SJSA1 (cell line): ENCODE measurements around the gene STRC. TPM values are rescaled to one million over a fixed set of nuclear protein-coding genes. Genes with fewer than 3 reads are reported as not detected.
A peak's percentile ranks its signal among the peaks of the same experiment; 100 is the strongest.
"Not testable (repeated sequence)": the region's sequence is repeated elsewhere in the genome, so short reads cannot be mapped to it uniquely, and the experiment has no call there.

Source experiments
- DNase-seq, 2 experiments: peaks; one replicate each; pipeline ENCODE4 v3.0.0-alpha.2; 2015 to 2020; ENCODE audit warnings: low spot score in 2 of 2, low read depth in 1 of 2
- H3K27ac ChIP-seq: fragments of 250-450 bp; sonication (Bioruptor Pico); 2 replicates; pipeline ENCODE4 v1.5.1; 2020; ENCODE audit warnings: mild to moderate bottlenecking, moderate library complexity
- H3K27me3 ChIP-seq: fragments of 250-450 bp; sonication (Bioruptor Pico); replicated peaks from 2 replicates; pipeline ENCODE4 v1.5.1; 2020; ENCODE audit warnings: mild to moderate bottlenecking, moderate library complexity
- H3K36me3 ChIP-seq: fragments of 250-450 bp; sonication (Bioruptor Pico); 2 replicates; pipeline ENCODE4 v1.5.1; 2020; ENCODE audit warnings: mild to moderate bottlenecking
- H3K4me1 ChIP-seq: fragments of 250-450 bp; sonication (Bioruptor Pico); replicated peaks from 2 replicates; pipeline ENCODE4 v1.6.1; 2021; ENCODE audit warnings: mild to moderate bottlenecking
- H3K4me3 ChIP-seq: fragments of 250-450 bp; sonication (Bioruptor Pico); 2 replicates; pipeline ENCODE4 v1.5.1; 2020; ENCODE audit warnings: mild to moderate bottlenecking
- H3K9me3 ChIP-seq: fragments of 250-450 bp; sonication (Bioruptor Pico); replicated peaks from 2 replicates; pipeline ENCODE4 v1.5.1; 2020; ENCODE audit warnings: mild to moderate bottlenecking
- total RNA-seq: library from RNA; depleted of rRNA; stranded (reverse); fragments of >200 nt; shearing (Covaris generic); gene quantifications from 2 replicates; pipeline ENCODE4 v1.2.3, GENCODE V29; 2014

The STRC gene
- total RNA-seq, 1 experiment from 2014 or later: not detected

DNA sequence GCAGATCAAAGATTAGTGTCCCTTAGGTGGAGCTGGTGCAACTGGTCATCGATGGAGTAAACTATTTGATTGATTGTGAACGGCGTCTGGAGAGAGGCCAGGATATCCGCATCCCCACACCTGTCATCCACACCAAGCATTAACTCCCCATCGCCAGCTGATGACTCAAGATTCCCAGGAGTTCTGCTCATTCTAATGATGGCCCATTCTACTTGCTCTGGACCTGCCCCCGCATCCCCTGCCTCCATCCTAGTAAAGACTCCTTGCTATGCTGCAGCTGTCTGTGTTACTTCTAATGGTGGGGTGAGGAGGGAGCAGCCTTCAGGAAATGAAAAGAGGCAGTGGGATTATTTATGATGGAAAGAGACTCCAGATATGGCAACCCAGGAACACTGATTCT lies 19.5 kb downstream of the STRC start:
- not testable (repeated sequence) for H3K9me3 ChIP-seq, DNase-seq, H3K4me3 ChIP-seq, H3K36me3 ChIP-seq, H3K27ac ChIP-seq, H3K27me3 ChIP-seq, H3K4me1 ChIP-seq

GRCh38 chr15:43593328-43594190 lies 25.0 kb downstream of the STRC start, which contains the start of gene CKMT1B:
TSS of gene CKMT1B (plus strand) at chr15:43594027. CDS start at chr15:43594219, 192 bp downstream.
- not testable (repeated sequence) for H3K36me3 ChIP-seq, H3K27ac ChIP-seq, DNase-seq, H3K27me3 ChIP-seq, H3K9me3 ChIP-seq, H3K4me3 ChIP-seq, H3K4me1 ChIP-seq

DNA sequence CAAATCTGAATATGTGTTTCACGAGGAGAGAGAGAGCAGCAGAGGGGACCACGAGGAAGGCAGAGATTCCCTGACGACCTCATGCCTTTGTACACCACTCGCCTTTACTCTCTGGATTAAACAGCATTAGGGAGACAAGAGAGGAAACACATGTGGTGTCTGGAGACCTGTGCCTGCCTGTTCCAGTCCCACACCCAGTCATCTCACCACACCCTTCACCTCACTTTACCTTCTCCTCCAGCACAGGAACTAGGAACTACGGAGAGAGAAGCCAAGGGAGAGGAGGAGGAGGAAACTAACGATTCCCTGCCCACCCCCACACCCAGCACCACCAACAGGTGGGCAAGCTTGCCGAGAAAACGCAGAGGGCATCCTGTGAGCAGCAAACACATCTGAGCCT lies 25.8 kb downstream of the STRC start:
- not testable (repeated sequence) for H3K27ac ChIP-seq, DNase-seq, H3K4me1 ChIP-seq, H3K4me3 ChIP-seq, H3K27me3 ChIP-seq, H3K36me3 ChIP-seq, H3K9me3 ChIP-seq

GRCh38 chr15:43589778-43590466 lies 28.7 kb downstream of the STRC start, which contains the start of gene PPIP5K1:
TSS of gene PPIP5K1 (minus strand) at chr15:43590208. CDS start at chr15:43584504, 5,704 bp downstream.
- not testable (repeated sequence) for H3K4me1 ChIP-seq, H3K9me3 ChIP-seq, H3K27me3 ChIP-seq, H3K36me3 ChIP-seq, H3K27ac ChIP-seq, H3K4me3 ChIP-seq, DNase-seq

DNA sequence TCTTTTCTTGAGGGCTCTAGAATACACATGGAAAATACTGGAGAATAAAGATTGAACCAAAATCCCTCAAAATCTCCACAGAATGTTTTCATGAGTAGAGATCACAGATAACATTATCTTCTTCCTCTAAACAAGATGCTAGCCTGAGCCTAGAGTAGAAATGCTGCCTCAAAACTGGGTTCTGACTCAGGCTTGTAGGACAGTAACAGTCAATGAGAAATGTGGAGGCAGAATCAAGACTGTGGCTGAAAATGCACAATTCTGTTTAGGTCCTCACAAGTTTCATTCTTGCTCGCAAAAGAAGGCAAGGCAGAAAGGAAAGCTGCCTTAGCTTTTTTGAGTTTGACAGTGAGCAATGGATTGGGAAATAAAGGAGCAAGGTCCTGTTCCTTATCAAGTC lies 44.0 kb downstream of the STRC start:
- H3K27ac ChIP-seq, H3K4me3 ChIP-seq, H3K27me3 ChIP-seq, H3K9me3 ChIP-seq, DNase-seq, H3K4me1 ChIP-seq, H3K36me3 ChIP-seq: not testable (repeated sequence)

- DNase-seq, H3K4me3 ChIP-seq, H3K9me3 ChIP-seq, H3K27me3 ChIP-seq, H3K4me1 ChIP-seq, H3K36me3 ChIP-seq, H3K27ac ChIP-seq: not testable (repeated sequence)
Measured at GRCh38 chr15:43566615-43567014, 52.0 kb downstream of the STRC start.

GRCh38 chr15:43563793-43564192 lies 54.8 kb downstream of the STRC start:
- not testable (repeated sequence) for H3K9me3 ChIP-seq, H3K4me3 ChIP-seq, H3K36me3 ChIP-seq, H3K27me3 ChIP-seq, H3K27ac ChIP-seq, H3K4me1 ChIP-seq, DNase-seq

DNA sequence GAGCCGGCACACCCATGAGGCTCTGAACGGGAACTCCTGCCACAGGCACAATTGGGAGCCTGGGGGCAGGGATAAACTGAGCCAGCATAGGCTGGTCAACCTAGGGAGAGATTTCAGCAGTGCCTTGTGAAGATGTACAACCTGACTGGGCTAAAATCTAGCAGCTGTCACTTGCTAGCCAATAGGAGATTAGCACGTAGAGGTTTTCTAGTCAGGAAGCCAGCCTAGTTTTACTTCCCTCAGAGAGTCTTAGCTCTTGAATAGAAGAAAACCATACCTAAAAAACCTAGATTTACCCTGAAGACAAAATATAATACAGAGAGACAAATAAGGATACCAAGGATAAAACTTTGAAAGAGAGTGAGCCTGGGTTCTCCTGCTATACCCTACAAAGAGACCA lies 55.8 kb downstream of the STRC start:
- DNase-seq, H3K4me1 ChIP-seq, H3K9me3 ChIP-seq, H3K27me3 ChIP-seq, H3K4me3 ChIP-seq, H3K36me3 ChIP-seq, H3K27ac ChIP-seq: not testable (repeated sequence)

DNA sequence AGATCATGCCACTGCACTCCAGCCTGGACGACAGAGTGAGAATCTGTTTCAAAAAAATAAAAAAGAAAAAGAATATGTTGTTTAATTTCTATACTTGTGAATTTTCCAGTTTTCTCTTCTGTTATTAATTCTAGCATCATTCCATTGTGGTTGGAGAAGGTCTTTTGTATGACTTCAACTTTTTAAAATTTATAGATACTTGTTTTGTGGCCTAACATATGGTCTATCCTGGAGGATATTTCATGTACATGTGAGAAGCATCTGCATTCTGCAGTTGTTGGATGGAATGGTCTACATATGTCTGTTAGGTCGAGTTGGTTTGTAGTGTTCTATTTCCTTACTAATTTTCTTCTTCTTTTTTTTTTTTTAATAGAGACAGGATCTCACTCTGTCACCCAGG lies 65.6 kb downstream of the STRC start:
- peaks cover 3% of the 10 kb centered on the region for H3K36me3 ChIP-seq
- H3K9me3 ChIP-seq: no peaks in the 10 kb centered on the region
- no peak overlapping the region for H3K4me3 ChIP-seq
- DNase-seq: no peak
- no peak overlapping the region for H3K27ac ChIP-seq
- H3K27me3 ChIP-seq: no peaks in the 10 kb centered on the region
- H3K4me1 ChIP-seq: peaks cover 10% of the 10 kb centered on the region

GRCh38 chr15:43552256-43552655 lies 66.3 kb downstream of the STRC start:
- Histone ChIP-seq H3K27ac (no peak overlapping the region), H3K27me3 (no peaks in the 10 kb centered on the region), H3K36me3 (peaks cover 9% of the 10 kb centered on the region), H3K4me1 (peaks cover 10% of the 10 kb centered on the region), H3K9me3 (0 out of 2 replicates have a peak, but pooled peaks cover 4% of the 10 kb centered on the region), H3K4me3 (no peak overlapping the region)
- DNase-seq: no peak

DNA sequence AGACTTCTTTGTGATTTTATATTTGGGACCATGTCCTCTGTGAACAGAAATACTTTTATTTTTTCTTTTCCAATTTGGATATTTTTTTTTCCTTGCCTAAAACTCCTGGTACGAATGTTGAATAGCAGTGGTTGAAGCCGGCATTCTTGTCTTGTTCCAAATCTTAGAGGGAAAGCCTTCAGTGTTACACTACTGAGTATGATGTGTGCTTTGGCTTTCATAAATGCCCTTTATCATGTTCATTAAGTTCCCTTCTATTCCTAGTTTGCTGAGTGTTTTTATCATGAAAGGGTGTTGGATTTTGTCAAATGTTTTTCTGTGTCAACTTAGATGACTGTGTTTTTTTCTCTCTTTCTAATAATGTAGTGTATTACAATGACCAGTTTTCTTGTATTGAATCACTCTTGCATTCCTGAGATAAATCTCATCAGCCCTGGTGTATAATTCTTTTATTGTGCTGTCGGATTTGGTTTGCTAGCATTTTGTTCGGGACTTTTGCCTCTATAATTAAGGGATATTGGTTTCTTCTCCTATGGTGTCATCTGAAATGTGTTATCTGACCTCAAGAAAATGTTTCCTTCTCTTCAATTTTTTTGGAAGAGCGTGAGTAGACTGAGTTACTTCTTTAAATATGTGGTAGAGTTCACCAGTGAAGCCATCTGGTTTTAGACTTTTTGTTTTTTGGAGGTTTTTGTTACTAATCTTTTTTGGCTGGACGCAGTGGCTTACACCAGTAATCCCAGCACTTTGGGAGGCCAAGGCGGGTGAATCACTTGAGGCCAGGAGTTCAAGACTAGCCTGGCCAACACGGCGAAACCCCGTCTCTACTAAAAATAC lies 67.9 kb downstream of the STRC start:
- Histone ChIP-seq H3K4me1 (peaks cover 10% of the 10 kb centered on the region), H3K4me3 (no peak overlapping the region), H3K27ac (peak overlapping the region; percentile 63), H3K36me3 (peaks cover 9% of the 10 kb centered on the region), H3K9me3 (0 out of 2 replicates have a peak, but pooled peaks cover 4% of the 10 kb centered on the region), H3K27me3 (no peaks in the 10 kb centered on the region)
- peak in 1 of 2 experiments; percentile 63 for DNase-seq
